SK-N-DZ (cell line): ENCODE data around the gene TRIM56. TPM values are rescaled to one million over a fixed set of nuclear protein-coding genes. Genes with fewer than 3 reads are reported as not detected.
A peak's percentile ranks its signal among the peaks of the same experiment; 100 is the strongest.
"Not testable (repeated sequence)": the region's sequence is repeated elsewhere in the genome, so short reads cannot be mapped to it uniquely, and the experiment has no call there.

Experiments used
- DNase-seq: peaks from one replicate; pipeline ENCODE4 v3.0.0-alpha.2; 2015; ENCODE audit warnings: low spot score
- polyA plus RNA-seq, 2 experiments: library from polyadenylated mRNA; depleted of rRNA; stranded (reverse); fragments of >200 nt; gene quantifications; 2 replicates each; pipeline ENCODE4 v1.2.3, GENCODE V29; 2014

The TRIM56 gene
- 0.80 and 1.2 TPM in 2 replicates for polyA plus RNA-seq (2014; cell fraction: cytosol; rRNA removed)
- polyA plus RNA-seq (2014; cell fraction: nucleus; rRNA removed): 0.45 and 0.71 TPM in 2 replicates

GRCh38 chr7:101085162-101085964 is at the start of gene TRIM56:
TSS of gene TRIM56 (plus strand) at chr7:101085481. CDS start at chr7:101087313, 1,832 bp downstream.
- peak; percentile 50 for DNase-seq

- DNase-seq: no peak
Measured at GRCh38 chr7:101035941-101036340, 49.3 kb upstream of the TRIM56 start.

DNA sequence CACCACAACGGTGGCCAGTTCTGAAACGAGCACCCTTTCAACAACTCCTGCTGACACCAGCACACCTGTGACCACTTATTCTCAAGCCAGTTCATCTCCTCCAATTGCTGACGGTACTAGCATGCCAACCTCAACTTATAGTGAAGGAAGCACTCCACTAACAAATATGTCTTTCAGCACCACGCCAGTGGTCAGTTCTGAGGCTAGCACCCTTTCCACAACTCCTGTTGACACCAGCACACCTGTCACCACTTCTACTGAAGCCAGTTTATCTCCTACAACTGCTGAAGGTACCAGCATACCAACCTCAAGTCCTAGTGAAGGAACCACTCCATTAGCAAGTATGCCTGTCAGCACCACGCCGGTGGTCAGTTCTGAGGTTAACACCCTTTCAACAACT is 44.0 kb upstream of the TRIM56 start:
- not testable (repeated sequence) for DNase-seq

DNA sequence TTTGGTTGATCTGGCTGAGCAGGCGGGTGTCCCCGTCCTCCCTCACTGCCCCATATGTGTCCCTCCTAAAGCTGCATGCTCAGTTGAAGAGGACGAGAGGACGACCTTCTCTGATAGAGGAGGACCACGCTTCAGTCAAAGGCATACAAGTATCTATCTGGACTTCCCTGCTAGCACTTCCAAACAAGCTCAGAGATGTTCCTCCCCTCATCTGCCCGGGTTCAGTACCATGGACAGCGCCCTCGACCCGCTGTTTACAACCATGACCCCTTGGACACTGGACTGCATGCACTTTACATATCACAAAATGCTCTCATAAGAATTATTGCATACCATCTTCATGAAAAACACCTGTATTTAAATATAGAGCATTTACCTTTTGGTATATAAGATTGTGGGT is 26.9 kb upstream of the TRIM56 start:
- no peak for DNase-seq

- DNase-seq: no peak
Measured at GRCh38 chr7:101059620-101059942, 25.7 kb upstream of the TRIM56 start.

- DNase-seq: no peak
Measured at GRCh38 chr7:101060992-101061391, 24.3 kb upstream of the TRIM56 start.

DNA sequence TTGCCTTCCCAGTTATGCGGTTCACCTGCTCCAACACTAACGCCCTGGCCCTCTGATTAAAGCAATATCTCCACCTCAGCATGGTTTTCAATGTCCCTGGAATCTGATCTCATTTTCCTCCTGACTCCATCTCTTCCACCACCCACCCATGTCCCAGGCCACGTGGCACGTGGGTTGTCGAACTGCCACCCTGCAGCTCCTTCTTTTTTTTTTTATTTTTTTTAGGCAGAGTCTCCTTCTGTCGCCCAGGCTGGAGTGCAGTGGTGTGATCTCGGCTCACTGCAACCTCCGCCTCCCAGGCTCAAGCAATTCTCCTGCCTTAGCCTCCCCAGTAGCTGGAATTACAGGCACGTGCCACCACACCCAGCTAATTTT is 21.1 kb upstream of the TRIM56 start:
- DNase-seq: not testable (repeated sequence)

GRCh38 chr7:101065162-101065561 is 20.1 kb upstream of the TRIM56 start:
- not testable (repeated sequence) for DNase-seq

DNA sequence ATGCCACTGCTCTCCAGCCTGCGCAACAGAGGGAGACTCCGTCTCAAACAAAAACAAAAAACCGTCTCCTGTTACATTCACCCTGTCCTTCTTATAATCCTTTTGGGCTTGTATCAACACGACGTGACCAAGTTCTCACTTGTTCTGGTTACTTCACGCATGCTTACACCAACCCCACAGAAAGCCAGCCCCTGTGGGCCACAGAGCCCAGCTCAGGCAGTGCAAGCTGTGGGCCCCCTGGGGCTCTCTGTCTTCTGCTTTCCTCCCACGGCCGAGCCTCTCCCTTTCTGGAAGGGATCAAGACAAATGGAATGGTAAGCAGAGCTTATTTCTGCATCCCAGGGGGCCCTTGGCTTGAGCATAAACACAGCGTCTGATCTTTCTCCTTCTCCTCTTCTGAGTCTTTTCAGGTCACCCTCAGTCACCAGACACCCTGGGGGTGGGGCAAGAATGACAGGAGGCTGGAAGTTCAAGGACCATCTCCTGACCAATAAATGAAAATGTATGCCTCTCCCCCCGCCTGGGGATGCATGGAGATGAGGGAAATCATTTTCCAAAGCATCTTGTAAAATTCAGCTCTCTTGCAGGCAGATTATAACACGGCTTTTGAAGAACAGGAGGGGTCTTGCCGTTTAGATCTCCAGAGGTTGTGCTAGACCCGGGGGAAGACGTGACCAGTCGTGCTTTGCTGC is 19.0 kb upstream of the TRIM56 start:
- DNase-seq: no peak

GRCh38 chr7:101066833-101067177 is 18.5 kb upstream of the TRIM56 start:
- no peak for DNase-seq

DNA sequence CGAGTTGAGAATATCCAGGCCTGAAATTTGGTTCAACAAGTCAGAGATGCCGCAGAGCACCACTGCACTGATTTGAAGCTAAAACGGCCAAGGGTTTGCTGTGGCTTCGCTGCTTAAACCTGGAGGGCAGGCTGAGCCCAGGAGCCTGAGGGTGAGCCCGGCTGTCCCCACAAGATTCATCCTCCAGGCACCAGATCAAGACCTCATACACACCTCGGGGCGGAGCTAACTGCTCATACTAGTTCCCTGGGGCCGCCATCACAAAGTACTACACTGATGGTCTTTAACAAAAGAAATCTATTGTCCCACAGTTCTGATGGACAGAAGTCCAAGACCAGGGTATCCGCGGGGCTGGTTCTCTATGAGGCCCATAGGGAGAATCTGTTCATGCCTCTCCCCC is 16.9 kb upstream of the TRIM56 start:
- no peak for DNase-seq

DNA sequence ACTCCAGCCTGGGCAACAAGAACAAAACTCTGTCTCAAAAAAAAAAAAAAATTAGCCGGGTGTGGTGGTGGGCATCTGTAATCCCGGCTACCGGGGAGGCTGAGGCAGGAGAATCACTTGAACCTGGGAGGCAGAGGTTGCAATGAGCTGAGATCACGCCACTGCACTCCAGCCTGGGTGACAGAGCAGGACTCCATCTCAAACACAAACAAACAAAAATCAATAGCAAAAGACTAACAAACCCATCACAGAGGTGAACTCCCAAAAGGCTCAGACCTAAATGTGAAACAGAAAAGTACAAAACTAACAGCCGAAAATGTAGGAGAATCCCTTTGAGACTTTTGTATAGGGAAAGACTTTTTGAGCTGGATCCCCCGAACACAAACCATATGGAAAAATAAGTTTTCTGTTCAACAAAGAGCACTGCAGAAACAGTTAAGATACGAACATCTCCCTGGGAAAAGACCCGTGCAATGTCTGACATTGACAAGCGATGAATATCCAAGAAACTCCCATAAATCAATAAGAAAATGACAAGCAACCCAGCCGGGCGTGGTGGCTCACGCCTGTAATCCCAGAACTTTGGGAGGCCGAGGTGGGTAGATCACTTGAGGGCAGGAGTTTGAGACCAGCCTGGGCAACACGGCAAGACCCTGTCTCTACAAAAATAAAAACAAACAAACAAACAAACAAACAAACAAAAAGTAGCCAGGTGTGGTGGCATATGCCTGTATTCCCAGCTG is 13.7 kb upstream of the TRIM56 start:
- DNase-seq: not testable (repeated sequence)

DNA sequence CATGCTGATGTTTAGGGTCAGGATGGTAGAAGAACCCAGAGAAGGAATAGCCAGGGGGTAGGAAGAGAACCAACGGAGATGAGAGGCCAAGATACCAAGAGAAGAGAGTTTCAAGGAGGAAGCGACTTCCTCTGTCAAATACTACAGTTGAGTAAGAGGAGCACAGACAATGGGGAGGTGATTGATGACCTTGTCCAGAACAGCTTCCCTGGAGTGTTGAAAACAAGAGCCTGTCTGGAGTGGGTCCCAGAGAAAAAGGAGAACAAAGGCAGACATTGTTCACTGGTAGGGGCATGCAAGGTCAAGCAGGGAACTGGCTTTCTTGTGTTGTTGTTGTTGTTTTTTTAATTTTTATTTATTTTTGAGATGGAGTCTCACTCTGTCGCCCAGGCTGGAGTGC is 9.6 kb upstream of the TRIM56 start:
- DNase-seq: no peak

DNA sequence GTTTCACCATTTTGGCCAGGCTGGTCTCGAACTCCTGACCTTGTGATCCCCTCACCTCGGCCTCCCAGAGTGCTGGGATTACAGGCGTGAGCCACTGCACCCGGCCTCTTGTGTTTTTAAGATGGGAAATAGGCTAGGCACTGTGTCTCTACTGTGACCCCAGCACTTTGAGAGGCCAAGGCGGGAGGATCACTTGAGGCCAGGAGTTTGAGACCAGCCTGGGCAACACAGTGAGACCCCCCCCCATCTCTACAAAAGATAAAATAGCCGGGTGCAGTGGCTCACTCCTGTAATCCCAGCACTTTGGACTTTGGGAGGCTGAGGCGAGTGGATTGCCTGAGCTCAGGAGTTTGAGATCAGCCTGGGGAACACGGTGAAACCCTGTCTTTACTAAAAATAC is 9.1 kb upstream of the TRIM56 start:
- DNase-seq: not testable (repeated sequence)

DNA sequence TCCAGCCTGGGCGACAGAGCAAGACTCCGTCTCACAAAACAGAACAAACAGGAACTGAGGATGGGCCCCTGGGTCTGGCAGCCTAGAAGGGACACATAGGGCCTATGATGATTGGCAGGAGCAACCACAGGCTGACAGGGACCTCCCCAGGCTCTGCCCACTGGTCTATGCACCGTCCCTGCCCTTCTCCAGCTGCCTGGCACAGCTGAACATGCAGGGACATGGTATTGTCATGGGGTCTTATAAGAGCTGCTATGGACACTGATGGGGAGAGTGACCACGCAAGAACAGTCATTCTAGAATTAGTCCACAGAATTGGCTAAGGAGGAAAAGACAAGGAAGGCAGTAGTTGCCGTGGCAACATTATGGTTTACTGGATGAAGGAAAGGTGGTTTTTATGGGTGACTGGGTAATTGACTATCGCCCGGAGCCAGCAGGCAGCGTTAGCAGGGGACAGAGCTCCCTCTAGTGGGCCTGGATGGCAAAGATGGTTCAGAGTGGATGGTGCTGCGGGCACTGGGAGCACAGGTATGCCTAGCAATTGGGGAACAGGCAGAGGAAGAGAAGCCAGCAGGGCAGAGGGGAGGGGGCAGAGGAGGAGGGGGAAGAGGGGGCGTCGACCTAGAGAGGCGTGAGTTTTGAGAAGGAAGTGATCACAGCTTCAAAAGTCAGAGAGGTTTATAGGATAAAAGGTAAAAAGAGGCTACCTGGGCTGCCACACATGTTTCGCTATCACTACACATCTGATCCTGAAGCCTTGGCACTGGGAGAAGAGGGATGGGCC is 7.8 kb upstream of the TRIM56 start:
- peak; percentile 63 for DNase-seq

DNA sequence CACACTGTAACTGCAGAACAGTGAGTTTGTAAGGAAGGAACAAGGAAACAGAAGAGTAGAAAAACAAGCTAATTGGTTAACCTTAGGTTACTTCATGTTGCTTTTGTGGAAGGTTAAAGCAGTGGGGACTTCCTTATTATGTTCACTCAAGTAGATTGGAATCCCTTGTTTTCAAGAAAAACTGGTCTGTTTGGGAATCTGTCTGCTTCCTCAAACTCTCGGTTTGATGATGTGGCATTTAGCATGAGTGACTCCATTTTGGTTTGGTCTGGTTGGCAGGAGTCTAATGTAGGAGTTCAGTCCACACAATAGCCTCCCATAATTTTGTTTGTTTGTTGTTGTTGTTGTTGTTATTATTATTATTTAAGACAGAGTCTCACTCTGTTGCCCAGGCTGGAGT is 3.8 kb upstream of the TRIM56 start:
- no peak for DNase-seq

DNA sequence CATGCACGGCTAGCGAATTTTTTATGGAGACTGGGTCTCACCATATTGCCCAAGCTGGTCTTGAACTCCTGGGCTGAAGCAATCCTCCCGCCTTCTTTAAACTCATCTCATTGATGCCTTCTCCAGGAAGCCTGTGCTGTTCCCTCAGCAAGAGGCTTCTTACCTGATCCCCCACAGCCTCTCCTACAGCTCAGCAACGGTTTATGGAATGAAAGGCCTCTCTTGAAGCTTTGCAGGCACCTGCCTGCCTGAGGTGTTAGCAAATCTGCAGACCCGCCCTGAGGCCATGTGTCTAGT is 468 bp upstream of the TRIM56 start:
- DNase-seq: no peak

DNA sequence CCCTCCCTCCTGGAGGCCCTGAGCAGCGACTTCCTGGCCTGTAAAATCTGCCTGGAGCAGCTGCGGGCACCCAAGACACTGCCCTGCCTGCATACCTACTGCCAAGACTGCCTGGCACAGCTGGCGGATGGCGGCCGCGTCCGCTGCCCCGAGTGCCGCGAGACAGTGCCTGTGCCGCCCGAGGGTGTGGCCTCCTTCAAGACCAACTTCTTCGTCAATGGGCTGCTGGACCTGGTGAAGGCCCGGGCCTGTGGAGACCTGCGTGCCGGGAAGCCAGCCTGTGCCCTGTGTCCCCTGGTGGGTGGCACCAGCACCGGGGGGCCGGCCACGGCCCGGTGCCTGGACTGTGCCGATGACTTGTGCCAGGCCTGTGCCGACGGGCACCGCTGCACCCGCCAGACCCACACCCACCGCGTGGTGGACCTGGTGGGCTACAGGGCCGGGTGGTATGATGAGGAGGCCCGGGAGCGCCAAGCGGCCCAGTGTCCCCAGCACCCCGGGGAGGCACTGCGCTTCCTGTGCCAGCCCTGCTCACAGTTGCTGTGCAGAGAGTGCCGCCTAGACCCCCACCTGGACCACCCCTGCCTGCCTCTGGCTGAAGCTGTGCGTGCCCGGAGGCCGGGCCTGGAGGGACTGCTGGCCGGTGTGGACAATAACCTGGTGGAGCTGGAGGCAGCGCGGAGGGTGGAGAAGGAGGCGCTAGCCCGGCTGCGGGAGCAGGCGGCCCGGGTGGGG is 2.2 kb downstream of the TRIM56 start:
- no peak for DNase-seq

GRCh38 chr7:101088069-101088425 is 2.8 kb downstream of the TRIM56 start:
- no peak for DNase-seq

DNA sequence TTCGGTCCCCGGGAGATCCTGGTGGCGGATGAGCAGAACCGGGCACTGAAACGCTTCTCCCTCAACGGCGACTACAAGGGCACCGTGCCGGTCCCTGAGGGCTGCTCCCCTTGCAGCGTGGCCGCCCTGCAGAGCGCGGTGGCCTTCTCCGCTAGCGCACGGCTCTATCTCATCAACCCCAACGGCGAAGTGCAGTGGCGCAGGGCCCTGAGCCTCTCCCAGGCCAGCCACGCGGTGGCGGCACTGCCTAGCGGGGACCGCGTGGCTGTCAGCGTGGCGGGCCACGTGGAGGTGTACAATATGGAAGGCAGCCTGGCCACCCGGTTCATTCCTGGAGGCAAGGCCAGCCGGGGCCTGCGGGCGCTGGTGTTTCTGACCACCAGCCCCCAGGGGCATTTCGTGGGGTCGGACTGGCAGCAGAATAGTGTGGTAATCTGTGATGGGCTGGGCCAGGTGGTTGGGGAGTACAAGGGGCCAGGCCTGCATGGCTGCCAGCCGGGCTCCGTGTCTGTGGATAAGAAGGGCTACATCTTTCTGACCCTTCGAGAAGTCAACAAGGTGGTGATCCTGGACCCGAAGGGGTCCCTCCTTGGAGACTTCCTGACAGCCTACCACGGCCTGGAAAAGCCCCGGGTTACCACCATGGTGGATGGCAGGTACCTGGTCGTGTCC is 3.7 kb downstream of the TRIM56 start:
- no peak for DNase-seq

- no peak for DNase-seq
Measured at GRCh38 chr7:101089876-101090275, 4.6 kb downstream of the TRIM56 start.
